ENCODE data around the gene PKD2.

DNA sequence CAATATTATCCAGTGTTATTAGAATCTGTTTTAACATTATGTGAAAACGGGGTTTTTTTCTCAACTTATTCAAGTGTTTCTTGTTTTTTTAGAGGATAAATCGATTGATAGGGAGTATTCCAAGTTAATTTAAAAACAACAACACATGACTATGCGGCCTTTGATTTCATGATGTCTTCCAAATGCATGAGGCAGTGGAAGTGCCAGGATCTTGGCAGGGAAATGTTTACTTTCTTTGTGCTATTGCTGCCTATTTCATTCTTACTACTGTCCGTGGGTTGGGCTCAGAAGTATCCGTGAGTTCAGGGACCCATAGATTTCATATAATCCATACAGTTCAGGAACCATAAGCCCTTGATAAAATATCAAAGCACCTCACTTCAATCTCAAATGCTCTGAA is 86.4 kb downstream of the PKD2 start:
- no peak for TF ChIP-seq POLR2A (IDR thresholded peaks at IDR 0.05; ENCODE audit: low read depth, low read length)
- no peak for TF ChIP-seq POLR2AphosphoS5 (IDR thresholded peaks at IDR 0.05; ENCODE audit: low read depth, low read length)

Data from GM12892 (cell line).